ENCODE data around the gene EPB41L4B.

DNA sequence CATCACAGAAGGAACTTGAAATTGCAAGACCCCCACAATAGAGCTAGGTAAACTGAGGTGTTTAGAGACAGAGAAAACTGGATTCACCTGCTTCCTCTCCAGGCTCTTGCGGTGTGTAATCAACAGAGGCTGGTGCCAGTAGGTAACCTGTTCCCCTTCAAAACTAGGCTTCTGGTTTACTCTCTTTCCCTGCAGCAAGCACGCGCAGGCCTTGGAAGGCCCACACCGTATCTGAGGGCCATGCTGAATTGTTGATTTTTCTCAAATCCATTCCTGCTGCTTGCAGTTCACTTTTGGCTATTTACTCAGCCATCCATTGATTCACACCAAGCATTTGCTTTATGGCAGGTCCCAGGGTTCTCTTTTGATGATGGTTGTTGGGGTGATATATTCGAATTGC, 153.1 kb downstream of the EPB41L4B start:
- TF ChIP-seq POLR2A (IDR thresholded peaks at IDR 0.05): no peak
- TF ChIP-seq, protein P1, sequence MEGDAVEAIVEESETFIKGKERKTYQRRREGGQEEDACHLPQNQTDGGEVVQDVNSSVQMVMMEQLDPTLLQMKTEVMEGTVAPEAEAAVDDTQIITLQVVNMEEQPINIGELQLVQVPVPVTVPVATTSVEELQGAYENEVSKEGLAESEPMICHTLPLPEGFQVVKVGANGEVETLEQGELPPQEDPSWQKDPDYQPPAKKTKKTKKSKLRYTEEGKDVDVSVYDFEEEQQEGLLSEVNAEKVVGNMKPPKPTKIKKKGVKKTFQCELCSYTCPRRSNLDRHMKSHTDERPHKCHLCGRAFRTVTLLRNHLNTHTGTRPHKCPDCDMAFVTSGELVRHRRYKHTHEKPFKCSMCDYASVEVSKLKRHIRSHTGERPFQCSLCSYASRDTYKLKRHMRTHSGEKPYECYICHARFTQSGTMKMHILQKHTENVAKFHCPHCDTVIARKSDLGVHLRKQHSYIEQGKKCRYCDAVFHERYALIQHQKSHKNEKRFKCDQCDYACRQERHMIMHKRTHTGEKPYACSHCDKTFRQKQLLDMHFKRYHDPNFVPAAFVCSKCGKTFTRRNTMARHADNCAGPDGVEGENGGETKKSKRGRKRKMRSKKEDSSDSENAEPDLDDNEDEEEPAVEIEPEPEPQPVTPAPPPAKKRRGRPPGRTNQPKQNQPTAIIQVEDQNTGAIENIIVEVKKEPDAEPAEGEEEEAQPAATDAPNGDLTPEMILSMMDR (IDR thresholded peaks at IDR 0.05): no peak

Measured in thyroid gland (tissue), 4 donors.